Mammary epithelial cell (primary cell): ENCODE results near the gene ANKS1B.

Source experiments
- CTCF ChIP-seq, 2 donors: IDR thresholded peaks in 1 of 2; conservative IDR thresholded peaks in 1 of 2; 2 replicates each; pipeline ENCODE4 v1.5.1; 2011 to 2012; ENCODE audit warnings: inconsistent platforms in 2 of 2, low read length in 2 of 2, mild to moderate bottlenecking in 2 of 2, control low read depth in 1 of 2, low read depth in 1 of 2; ENCODE audit not compliant: insufficient read depth in 1 of 2; ENCODE audit errors: extremely low read depth in 1 of 2
- EZH2 ChIP-seq: IDR thresholded peaks from 2 replicates; pipeline ENCODE4 v1.6.1; 2012; ENCODE audit warnings: low read length, inconsistent platforms, borderline replicate concordance

- no peak for TF ChIP-seq EZH2
- no peak for TF ChIP-seq CTCF (conservative IDR thresholded peaks at IDR 0.05 in 1 of 2, IDR thresholded peaks at IDR 0.05 in 1 of 2; ENCODE audit: extremely low read depth in 1 of 2, insufficient read depth in 1 of 2, low read depth in 1 of 2, low read length in 2 of 2)
Measured at GRCh38 chr12:99024870-99025269, 959.9 kb downstream of the ANKS1B start.
